Skin of body (tissue), 2 donors: ENCODE data around the gene EML4. TPM values are rescaled to one million over a fixed set of nuclear protein-coding genes. Genes with fewer than 3 reads are reported as not detected.

Experiments
- DNase-seq: peaks from one replicate; lab custom pipeline; 2025; lab: John Stamatoyannopoulos, UW
- total RNA-seq: library from RNA; depleted of rRNA; stranded (reverse); fragments of >200 nt; gene quantifications from one replicate; pipeline ENCODE4 v1.2.3, GENCODE V29; 2014

The EML4 gene
- total RNA-seq, 1 donor from 2014 or later = 54.7 TPM

DNA sequence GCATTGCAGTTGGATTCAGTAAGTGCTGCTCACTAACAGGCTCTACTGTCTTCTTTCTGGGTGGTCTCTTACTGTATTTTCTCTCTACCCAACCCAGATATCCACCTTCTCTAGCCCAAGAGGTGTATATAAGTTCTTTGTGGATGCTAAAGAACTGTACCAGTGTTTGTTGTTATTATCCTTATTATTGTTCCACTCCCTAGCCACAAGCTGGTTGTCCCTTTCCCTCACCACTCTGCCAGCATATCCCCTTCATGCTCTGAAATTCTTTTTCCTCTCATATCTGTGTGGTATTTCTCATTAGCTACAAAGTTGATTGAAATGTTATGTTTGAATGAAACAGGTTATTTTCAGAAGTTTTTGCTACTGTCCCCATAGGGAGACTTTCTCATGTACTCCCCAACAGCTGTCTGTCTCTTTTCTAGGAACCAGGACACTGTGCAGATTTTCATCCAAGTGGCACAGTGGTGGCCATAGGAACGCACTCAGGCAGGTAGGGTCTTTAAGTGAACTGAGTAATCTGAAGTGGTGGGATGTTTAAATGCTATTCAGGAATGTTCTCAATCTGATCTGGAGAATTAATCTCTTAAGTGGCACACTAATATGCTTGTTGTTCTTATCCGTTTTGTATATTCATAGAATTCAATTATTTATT is 135.0 kb downstream of the EML4 start:
- DNase-seq = no peak

DNA sequence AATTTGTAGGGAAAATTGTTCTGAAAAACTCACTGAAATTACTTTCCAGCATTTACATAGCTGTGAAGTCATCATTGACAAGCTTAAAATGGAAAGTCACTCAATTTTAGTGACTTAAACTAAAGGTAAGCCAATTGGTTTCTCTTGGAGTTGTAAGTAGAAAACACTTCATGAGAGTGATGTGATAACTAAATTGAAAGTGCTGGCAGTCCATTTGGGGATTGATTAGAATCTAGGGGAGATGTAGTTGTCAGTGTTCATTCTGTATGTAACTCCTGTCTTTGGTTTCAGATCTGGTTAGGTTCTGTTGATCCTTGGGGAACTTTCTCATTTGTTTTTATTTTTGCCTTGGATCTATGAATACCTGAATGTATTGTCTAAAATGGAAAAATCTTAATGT is 138.0 kb downstream of the EML4 start:
- DNase-seq = no peak

DNA sequence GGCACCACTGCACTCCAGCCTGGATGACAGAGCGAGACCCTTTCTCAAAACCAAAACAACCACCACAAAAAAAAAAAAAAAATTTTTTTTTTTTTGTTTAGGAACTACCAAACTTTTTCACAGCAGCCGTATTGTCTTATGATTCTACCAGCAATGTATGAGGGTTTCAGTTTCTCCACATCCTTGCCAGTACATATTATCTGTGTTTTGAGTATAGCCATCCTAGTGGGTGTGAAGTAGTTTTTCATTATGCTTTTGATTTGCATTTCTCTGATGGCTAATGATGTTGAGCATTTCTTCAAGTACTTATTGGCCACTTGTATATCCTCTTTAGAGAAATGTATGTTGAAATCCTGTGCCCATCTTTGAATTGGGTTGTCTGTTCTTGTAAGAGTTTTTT is 140.2 kb downstream of the EML4 start:
- DNase-seq = no peak

DNA sequence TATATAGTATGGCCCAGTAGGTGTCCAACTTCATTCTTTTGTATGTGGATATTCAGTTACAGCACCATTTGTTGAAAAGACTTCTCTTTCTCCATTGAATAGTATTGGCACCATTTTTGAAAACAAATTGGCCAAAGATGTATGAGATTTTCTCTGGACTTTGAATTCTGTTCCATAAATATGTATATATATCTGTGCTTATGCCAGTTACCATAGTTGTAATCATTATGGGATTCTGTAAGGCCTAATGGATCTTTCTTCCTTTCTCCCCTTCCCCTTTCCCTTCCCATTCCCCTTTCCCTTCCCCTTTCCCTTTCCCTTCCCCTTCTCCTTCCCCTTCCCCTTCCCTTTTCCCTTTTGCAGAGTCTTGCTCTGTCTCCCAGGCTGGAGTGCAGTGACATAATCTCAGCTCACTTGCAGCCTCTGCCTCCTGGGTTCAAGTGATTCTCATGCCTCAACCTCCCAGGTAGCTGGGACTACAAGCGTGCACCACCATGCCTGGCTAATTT is 140.9 kb downstream of the EML4 start:
- no peak for DNase-seq

DNA sequence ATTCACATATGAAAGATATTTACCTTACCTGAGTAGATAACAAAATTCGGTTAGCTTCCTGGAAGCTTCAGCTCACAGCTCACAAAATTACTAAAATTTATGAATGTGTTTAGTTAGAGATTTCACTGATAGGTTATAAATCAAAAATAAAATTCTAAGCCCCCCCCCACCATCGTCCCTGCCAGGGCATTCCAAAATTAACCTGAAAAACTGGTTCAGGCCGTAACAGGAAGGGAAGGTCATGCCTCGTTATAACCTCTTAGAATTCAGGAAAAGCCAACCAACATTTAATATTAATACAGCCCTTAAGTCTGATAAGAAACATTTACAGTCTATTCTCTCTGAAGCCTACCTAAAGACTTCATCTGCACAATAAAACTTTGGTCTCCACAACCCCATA is 143.0 kb downstream of the EML4 start:
- DNase-seq = no peak

DNA sequence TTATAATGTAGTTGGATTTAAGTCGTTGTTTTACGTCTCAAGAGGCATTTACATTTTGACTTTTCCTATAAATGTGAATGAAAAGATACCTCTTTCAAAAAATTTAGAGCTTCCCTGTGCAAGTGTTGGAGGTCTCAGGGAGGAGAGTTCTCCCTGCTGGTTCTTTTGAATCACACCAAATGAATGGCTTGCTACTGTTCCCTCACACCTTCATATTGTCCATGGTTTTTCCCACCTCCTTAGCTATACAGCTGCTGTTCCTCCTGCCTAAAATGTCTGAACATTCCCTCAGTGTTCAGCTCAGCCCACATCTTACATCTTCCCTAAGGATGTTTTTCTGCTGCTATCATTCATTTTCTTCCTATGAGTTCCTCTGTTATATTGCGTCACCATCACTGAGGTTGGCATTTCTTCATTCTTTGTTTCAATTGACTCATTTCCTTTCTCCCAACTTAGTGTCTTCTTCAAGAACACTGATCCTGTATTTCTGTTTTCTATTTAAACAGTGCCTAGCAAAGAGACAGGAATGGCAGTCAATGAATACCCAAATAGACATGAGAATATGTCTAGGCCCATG is 145.8 kb downstream of the EML4 start:
- no peak for DNase-seq

DNA sequence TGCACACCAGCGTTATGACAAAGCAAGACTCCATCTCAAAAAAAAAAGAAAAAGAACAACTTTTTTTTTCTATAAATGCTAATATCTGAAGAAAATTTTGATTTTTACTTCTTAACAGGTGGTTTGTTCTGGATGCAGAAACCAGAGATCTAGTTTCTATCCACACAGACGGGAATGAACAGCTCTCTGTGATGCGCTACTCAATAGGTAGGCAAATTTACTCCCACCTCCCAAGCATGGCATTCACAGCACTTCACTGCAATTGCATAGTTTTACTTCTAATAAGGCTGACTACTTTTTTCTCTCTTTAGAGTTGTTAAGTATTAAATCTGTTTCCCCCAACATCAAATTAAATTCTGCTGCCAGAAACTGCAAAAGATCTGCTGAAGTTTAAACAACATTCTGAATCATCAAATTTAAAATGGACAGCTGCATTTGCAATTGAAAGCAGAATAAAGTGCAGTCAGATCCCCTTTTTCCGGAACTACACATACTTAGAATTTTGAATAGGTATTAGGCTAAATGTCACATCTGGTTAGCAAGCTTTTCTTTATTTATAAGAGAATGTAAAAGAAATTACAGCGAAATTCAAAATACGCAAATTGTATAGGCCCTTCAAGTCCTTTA is 146.8 kb downstream of the EML4 start:
- no peak for DNase-seq

DNA sequence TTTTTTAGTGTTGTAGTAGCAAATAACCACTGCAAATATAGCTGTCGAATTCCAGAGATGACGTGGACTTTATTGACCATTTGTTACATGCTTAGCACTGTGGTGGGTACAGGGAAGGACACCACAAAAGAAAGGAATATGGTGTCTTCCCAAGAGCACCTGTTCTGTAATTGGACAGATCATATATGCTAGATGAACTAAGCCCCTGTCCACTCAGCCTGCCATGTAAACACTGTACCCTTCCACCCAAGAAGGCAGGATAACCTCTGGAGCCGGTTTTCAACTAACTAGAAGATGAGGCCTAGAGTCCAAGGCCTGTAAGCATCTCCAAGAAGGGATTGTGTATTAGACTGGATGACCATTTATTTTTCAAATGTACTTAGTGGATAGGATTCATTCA is 147.8 kb downstream of the EML4 start:
- no peak for DNase-seq

DNA sequence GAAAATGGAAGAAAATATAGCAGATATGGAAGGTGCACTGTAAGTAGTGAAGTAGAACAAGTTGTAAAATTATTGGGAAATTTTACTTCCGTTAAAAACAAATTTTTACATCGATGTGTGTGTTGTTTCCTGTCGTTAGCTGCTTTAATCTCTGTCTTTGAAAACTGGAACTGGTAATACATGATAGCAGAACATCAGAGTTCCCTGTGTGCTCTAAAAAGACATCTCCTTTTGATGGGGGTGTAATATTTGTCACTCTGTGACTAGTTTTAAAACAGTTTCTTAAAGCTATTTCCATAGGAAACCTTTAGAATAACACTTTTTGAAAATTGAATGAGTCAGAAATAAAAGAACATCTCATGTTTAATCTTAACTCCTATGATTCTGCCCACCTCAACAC is 148.3 kb downstream of the EML4 start:
- DNase-seq = no peak

DNA sequence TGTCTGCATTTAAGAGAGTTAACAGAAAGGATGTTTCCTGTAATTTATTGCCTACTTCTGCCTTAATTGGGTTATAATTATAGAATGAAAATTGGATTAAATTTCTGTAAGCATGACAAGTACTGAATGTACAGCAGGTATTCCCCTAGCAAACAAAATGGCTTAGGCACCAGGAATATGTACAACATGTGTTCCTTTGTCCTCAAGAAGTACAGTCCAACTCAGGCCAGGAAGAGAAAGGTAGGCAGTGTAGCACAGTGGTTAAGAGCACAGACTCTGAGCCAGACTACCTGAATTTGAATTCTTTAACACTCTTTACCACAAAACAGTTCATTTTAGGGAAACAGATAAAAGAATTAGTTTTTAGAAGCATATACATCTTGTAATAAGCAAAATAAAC is 148.8 kb downstream of the EML4 start:
- DNase-seq = no peak

DNA sequence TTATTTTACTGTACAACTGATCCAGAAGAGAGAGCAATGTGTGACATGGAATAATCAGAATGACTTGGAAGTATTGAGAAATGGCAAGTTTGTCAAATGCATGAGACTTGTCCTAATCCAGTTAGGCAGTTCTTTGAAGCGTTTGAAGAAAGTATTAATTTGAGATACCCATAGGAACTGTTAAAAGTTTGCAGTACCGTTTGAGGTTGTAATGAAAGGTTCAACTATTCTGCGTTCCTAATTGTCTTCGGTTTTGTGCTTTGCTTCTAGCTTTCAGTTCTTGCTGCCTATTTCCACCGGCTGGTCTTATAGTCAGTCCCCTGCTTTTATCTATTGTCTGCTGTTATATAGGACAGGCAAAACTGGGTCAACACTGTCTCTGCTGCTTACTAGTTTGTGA is 150.1 kb downstream of the EML4 start:
- DNase-seq = no peak

DNA sequence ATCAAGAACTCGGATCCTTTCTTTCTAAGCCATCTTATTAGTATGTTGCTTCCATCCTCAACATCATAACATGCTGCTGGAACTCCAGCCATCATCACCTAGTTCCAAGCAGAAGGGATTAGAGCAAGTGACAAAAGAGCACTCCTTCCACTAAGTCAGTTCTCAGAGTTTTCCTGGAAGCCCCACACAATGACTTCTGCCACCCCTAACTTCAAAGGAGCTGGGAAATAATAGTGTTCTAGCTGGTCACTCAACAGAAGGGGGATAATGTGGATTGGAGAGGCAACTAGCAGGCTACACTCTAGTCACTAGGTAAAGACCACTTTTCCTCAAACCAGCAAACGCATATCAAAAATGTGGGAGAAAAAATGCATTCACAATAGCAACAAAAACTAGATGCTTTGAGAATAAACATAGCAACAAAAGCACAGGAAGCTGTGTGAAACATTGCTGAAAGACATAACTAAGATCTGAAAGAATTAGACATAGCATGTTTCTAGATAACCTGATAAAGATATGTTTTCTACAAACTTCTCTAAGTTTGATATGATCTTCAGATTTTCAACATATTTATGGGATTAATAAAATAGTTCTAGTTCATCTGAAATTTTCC is 152.4 kb downstream of the EML4 start:
- no peak for DNase-seq

DNA sequence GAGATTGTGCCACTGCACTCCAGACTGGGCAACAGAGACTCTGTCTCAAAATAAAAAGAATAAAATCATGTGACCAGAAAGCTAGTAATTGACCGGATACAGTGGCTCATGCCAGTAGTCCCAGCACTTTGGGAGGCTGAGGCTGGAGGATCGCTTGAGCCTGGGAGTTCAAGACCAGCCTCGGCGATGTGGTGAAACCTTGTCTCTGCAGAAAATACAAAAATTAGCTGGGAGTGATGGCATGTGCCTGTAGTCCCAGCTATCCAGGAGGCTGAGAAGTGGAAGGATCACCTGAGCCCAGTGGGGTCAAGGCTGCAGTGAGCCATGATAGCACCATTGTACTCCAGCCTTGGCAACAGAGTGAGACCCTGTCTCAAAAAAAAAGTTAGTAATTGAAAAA is 155.1 kb downstream of the EML4 start:
- no peak for DNase-seq

DNA sequence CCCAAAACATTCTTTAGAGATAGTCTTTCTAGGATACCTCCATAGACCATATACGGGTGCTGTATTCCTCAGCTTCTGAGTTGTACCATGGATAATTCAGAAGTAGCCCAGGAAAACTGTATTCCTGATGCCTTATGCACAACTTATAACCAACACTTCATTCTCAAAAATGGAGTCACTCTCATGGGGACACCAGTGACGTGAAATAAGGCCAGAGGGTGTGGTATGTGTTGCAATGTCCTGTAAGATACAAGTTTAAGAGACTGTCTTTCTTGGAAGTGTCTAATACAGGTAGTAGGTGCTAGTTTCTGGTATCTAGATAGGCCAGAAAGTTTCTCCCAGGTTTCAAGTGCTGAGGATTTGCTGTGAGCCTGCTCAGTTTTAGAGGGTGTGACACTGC is 155.8 kb downstream of the EML4 start:
- no peak for DNase-seq

DNA sequence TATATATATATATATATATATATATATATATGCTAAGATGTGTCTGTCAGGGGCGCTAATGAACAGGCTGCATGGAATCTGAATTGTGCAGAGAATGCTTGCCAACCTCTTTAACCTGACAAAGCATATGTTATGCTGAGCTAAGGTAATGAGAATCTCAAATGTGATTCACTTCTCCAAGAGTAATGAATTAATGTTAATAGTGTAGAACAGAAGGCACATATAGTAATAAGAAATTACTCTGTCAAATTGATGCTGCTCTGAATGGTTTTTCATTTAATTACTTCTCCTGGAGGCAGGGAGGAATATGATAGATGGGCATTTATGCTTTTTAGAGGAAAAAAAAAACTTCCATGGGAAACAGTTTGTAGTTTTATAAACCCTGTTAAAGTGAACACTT is 156.5 kb downstream of the EML4 start:
- DNase-seq = no peak

DNA sequence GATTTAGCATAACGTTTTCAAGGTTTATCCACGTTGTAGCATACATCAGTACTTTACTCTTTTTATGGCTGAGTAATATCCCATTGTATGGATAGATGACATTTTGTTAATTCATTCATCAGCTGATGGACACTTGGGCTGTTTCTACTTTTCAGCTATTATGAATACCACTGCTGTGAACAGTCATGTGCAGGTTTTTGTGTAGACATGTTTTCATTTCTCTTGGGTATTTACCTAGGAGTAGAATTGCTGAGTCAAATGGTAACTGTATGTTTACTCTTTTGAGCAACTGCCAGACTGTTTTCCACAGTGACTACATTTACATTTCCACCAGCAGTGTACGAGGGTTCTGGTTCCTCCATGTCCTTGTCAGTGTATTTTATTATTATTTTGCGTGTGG is 158.0 kb downstream of the EML4 start:
- no peak for DNase-seq

DNA sequence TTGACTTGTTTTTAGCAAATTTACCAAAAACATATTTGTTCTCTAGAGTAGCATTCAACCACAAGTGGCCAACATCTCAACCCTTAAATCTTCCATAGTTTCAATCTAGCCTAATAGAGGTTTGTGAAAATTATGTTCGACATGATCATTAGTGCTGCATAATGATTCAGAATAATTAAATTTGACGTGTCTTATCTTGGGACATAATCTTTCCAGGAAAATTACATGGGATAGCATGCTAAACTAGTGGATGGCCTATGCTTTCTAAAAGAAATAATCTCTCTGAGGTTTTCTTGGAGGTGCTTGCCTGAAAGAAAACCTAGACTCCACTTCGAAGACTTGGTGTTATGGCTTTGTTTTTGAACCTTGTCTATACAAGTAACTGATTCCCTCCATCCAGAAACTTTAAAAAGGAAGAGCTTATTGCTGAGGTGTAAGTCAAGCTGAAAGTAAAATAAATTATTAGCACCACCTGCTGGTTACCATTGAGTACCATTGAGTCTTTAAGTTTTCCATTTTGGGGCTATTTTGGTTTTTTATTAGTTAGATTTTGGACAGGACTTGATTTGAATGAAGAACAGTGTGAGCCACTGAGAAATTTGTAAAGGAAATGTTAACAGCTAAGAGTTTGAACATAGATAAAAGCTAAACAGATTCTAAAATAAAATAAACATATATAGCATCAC is 159.1 kb downstream of the EML4 start:
- DNase-seq = no peak

DNA sequence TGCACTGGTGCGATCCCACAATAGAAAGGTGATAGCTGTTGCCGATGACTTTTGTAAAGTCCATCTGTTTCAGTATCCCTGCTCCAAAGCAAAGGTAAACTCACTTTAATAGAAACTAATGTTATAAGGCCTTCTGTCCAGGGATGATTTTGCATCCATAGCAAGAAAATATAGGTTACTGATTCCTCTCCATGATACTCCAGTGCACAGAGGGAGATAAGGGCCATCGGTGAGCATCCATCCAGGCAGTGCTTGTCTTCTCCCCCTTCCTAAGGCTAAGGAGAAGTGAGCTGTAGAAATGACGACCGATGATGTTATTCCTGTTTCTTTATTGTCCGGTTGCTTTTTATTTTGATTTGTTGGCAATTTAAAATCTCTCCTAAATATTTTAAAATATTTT is 159.8 kb downstream of the EML4 start:
- no peak for DNase-seq

DNA sequence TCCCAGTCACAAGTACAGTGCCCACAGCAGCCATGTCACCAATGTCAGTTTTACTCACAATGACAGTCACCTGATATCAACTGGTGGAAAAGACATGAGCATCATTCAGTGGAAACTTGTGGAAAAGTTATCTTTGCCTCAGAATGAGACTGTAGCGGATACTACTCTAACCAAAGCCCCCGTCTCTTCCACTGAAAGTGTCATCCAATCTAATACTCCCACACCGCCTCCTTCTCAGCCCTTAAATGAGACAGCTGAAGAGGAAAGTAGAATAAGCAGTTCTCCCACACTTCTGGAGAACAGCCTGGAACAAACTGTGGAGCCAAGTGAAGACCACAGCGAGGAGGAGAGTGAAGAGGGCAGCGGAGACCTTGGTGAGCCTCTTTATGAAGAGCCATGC is 160.6 kb downstream of the EML4 start:
- DNase-seq = no peak

DNA sequence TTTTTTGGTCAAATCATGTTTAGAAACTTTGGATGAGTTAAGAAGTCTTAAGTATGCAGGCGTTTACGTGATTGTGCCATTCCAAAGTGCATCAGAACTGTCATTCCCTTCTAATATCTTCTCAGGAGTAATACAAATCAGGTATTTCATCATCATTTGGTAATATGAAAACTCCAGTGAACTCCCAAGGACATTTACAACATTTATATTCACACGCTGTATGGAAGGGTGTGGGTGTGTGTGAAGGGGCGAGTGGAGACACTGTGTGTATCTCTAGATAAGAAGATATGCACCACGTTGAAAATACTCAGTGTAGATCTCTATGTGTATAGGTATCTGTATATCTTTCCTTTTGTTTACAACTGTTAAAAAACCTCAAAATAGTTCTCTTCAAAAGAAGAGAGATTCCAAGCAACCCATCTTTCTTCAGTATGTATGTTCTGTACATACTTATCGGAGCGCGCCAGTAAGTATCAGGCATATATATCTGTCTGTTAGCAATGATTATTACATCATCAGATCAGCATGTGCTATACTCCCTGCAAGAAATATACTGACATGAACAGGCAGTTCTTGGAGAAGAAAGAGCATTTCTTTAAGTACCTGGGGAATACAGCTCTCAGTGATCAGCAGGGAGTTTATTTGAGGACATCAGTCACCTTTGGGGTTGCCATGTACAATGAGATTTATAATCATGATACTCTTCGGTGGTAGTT is 162.6 kb downstream of the EML4 start:
- no peak for DNase-seq

DNA sequence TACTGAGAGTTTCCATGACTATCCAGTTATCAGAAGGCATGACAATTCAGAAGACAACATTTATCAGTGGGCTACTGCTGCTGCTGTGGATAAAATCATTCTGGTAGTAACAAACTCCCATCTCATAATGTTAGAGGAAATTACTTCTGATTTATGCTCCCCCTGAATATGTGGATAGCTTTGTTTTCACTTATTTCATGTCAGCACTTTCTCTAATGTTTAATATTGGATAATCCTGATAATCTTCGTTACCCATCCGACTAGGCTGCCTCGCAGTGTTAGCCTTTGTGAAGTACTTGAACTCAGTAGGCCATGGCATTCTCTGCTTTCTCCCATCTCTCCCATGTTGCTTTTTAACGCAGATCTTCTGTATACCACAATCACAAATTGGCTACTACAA is 163.4 kb downstream of the EML4 start:
- no peak for DNase-seq
